Fibroblast of the aortic adventitia (primary cell): ENCODE measurements around the gene SAT2. TPM values are rescaled to one million over a fixed set of nuclear protein-coding genes. Genes with fewer than 3 reads are reported as not detected.
"Not testable (repeated sequence)": the region's sequence is repeated elsewhere in the genome, so short reads cannot be mapped to it uniquely, and the experiment has no call there.

ENCODE experiments used
- DNase-seq: peaks from one replicate; pipeline ENCODE4 v3.0.0-alpha.2; 2010; ENCODE audit warnings: low read depth
- H3K4me3 ChIP-seq: 2 replicates; pipeline ENCODE4 v1.5.1; 2011; ENCODE audit warnings: low read depth, mild to moderate bottlenecking, control low read depth, low read length, moderate library complexity
- total RNA-seq: library from RNA; depleted of rRNA; stranded (reverse); fragments of >200 nt; gene quantifications from 2 replicates; pipeline ENCODE4 v1.2.3, GENCODE V29; 2012; ENCODE audit warnings: low replicate concordance
- TF ChIP-seq, protein P1 (sequence below): IDR thresholded peaks from 2 replicates; pipeline ENCODE4 v1.5.1; 2011; ENCODE audit warnings: mild to moderate bottlenecking, low read length, control low read depth, inconsistent platforms; ENCODE audit not compliant: insufficient read depth

The SAT2 gene
- total RNA-seq, 1 donor, result 34.5 TPM

DNA sequence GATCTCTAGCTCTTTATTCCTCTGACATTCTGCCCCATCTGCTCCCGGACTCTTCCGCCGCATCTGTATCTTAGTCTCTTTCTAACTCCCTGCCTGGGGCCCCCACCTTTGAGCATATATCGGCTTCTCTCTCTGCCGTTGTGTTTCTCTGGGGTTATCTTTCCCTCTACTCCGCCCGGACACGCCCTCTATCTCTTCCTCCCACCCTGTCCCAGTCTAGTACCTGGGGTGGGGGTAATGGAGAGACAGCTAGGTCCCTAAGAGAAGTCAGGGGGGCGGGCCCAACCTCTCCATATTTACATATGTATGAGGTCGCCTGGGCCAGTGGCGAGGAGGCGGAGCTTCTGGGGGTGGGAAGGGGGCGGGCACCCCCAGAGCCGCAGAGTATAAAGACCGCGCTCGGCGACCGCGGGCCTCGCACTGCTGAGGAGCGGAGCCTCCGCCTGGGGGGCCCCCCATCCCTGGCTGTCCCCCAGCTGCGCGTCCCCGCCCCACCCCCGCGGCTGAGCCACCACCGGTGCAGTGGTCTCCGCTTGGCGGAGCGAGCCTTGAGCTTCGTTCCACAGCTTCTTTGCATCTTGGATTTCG lies 23.0 kb upstream of the SAT2 start, which contains the start of gene ATP1B2:
TSS of gene ATP1B2 (plus strand) at position 418 of the 588 bp plus-strand sequence. CDS start 593 bp downstream, outside the sequence.
- peak; percentile 9 for DNase-seq
- peak within 1 kb of the TSS; percentile 13 for H3K4me3 ChIP-seq
- TF ChIP-seq, protein P1, sequence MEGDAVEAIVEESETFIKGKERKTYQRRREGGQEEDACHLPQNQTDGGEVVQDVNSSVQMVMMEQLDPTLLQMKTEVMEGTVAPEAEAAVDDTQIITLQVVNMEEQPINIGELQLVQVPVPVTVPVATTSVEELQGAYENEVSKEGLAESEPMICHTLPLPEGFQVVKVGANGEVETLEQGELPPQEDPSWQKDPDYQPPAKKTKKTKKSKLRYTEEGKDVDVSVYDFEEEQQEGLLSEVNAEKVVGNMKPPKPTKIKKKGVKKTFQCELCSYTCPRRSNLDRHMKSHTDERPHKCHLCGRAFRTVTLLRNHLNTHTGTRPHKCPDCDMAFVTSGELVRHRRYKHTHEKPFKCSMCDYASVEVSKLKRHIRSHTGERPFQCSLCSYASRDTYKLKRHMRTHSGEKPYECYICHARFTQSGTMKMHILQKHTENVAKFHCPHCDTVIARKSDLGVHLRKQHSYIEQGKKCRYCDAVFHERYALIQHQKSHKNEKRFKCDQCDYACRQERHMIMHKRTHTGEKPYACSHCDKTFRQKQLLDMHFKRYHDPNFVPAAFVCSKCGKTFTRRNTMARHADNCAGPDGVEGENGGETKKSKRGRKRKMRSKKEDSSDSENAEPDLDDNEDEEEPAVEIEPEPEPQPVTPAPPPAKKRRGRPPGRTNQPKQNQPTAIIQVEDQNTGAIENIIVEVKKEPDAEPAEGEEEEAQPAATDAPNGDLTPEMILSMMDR, result no peak

GRCh38 chr17:7647018-7647417 lies 19.4 kb upstream of the SAT2 start:
- no peak overlapping the region for H3K4me3 ChIP-seq
- TF ChIP-seq, protein P1, result no peak
- DNase-seq, result no peak

- TF ChIP-seq, protein P1, result no peak
- no peak for DNase-seq
- no peak overlapping the region for H3K4me3 ChIP-seq
Measured at GRCh38 chr17:7646457-7646856, 18.8 kb upstream of the SAT2 start.

DNA sequence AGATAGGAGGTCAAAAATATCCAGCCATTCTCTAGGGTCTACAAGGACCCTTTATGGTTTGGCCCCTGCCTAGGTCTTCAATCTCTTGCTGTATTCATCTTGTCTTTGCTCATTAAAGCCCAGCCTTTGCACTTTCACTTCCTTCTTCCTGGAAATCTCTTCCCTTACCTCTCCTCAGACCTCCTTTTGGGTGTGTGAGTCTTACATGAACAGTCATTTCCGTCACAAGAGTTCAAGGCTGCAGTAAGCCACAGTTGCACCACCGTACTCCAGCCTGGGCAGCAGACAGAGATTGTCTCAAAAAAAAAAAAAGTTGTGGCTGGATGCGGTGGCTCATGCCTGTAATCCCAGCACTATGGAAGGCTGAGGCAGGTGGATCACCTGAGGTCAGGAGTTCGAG lies 17.2 kb upstream of the SAT2 start:
- TF ChIP-seq, protein P1, result no peak
- H3K4me3 ChIP-seq, result no peak overlapping the region
- DNase-seq, result no peak

DNA sequence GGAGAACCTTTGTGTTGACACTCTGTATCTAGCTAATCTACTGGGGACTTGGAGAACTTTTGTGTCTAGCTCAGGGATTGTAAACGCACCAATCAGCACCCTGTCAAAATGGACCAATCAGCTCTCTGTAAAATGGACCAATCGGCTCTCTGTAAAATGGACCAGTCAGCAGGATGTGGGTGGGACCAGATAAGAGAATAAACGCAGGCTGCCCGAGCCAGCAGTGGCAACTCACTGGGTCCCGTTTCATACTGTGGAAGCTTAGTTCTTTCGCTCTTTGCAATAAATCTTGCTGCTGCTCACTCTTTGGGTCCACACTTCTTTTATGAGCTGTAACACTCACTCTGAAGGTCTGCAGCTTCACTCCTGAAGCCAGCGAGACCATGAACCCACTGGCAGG lies 14.0 kb upstream of the SAT2 start:
- not testable (repeated sequence) for DNase-seq, H3K4me3 ChIP-seq

DNA sequence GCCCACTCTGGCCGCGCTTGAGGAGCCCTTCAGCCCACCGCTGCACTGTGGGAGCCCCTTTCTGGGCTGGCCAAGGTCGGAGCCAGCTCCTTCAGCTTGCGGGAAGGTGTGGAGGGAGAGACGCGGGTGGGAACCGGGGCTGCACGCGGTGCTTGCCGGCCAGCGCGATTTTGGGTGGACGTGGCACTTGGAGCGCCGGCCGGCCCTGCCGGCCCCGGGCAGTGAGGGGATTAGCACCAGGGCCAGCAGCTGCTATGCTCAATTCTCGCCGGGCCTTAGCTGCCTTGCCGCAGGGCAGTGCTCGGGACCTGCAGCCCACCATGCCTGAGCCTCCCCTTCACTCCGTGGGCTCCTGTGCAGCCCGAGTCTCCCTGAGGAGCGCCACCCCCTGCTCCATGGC lies 13.2 kb upstream of the SAT2 start:
- TF ChIP-seq, protein P1, result no peak
- H3K4me3 ChIP-seq, result no peak overlapping the region

GRCh38 chr17:7636163-7636562 lies 8.5 kb upstream of the SAT2 start:
- no peak for DNase-seq
- TF ChIP-seq, protein P1, result no peak
- H3K4me3 ChIP-seq, result no peak overlapping the region

More for the DNA sequence above, 13.2 kb upstream of the SAT2 start:
- no peak for DNase-seq
